Esophagus mucosa (tissue), 1 donor: Measurements from ENCODE around the gene MTG1. TPM values are rescaled to one million over a fixed set of nuclear protein-coding genes. Genes with fewer than 3 reads are reported as not detected.
"Not testable (repeated sequence)": the region's sequence is repeated elsewhere in the genome, so short reads cannot be mapped to it uniquely, and the experiment has no call there.

Source experiments
- ATAC-seq: fragments of 200-7000 bp; cut with Tn5 transposase; one replicate; pipeline ENCODE4 v1.9.1; 2020
- total RNA-seq: library from RNA; stranded (reverse); gene quantifications from one replicate; pipeline ENCODE4 v1.2.4, GENCODE V29; 2023
- donor health status: DM: yes; HTN: yes; CAD: no.

The MTG1 gene
- total RNA-seq, 1 donor from 2014 or later = 35.2 TPM

GRCh38 chr10:133467286-133467911 is 73.4 kb downstream of the MTG1 start:
- no peak for ATAC-seq

- ATAC-seq = not testable (repeated sequence)
Observed at GRCh38 chr10:133469205-133469604, 75.2 kb downstream of the MTG1 start.

- ATAC-seq = no peak
Observed at GRCh38 chr10:133471300-133472109, 77.5 kb downstream of the MTG1 start.

Other genes starting within 250 kb of the MTG1 start
- 3.8 TPM for gene KNDC1, start 233.9 kb upstream of the MTG1 start, total RNA-seq
- not detected for gene UTF1, start 163.9 kb upstream of the MTG1 start, total RNA-seq
- 0.12 TPM for gene VENTX, start 156.3 kb upstream of the MTG1 start, total RNA-seq
- 2.5 TPM for gene ADAM8, start 117.3 kb upstream of the MTG1 start, total RNA-seq
- 35.8 TPM for gene TUBGCP2, start 85.3 kb upstream of the MTG1 start, total RNA-seq
- 34.9 TPM for gene ZNF511, start 85.2 kb upstream of the MTG1 start, total RNA-seq
- not detected for gene CALY, start 57.3 kb upstream of the MTG1 start, total RNA-seq
- gene PRAP1, start 46.8 kb upstream of the MTG1 start, total RNA-seq = not detected
- gene FUOM, start 36.1 kb upstream of the MTG1 start, total RNA-seq = 10.2 TPM
- gene ECHS1, start 20.8 kb upstream of the MTG1 start, total RNA-seq = 79.5 TPM
- 11.3 TPM for gene PAOX, start 14.9 kb upstream of the MTG1 start, total RNA-seq
- gene SPRN, start 30.5 kb downstream of the MTG1 start, total RNA-seq = 0.12 TPM
- gene SCART1, start 59.8 kb downstream of the MTG1 start, total RNA-seq = 0.56 TPM
- 10.6 TPM for gene CYP2E1, start 133.2 kb downstream of the MTG1 start, total RNA-seq
- gene SYCE1, start 171.4 kb downstream of the MTG1 start, total RNA-seq = not detected
- not detected for gene FRG2B, start 232.6 kb downstream of the MTG1 start, total RNA-seq